ENCODE data around the gene PLA2G12B. TPM values are rescaled to one million over a fixed set of nuclear protein-coding genes. Genes with fewer than 3 reads are reported as not detected.
"Not testable (repeated sequence)": the region's sequence is repeated elsewhere in the genome, so short reads cannot be mapped to it uniquely, and the experiment has no call there.

The PLA2G12B gene
- total RNA-seq, 1 donor from 2014 or later = not detected

GRCh38 chr10:72918352-72918751 lies 36.3 kb downstream of the PLA2G12B start:
- Mint-ChIP-seq H3K4me1 (no peaks in the 10 kb centered on the region), H3K9me3 (peaks cover 8% of the 10 kb centered on the region), H3K27ac (ENCODE audit: unreplicated experiment) (no peak overlapping the region), H3K4me3 (no peak overlapping the region), H3K36me3 (ENCODE audit: low read depth) (peaks cover 10% of the 10 kb centered on the region), H3K27me3 (ENCODE audit: low read depth) (peaks cover 5% of the 10 kb centered on the region)
- TF ChIP-seq CTCF (conservative IDR thresholded peaks at IDR 0.05) = no peak
- no peak for DNase-seq (ENCODE audit: low read depth, low spot score)

- not testable (repeated sequence) for H3K36me3 Mint-ChIP-seq (ENCODE audit: low read depth); H3K27me3 Mint-ChIP-seq (ENCODE audit: low read depth); H3K4me1 Mint-ChIP-seq; H3K27ac Mint-ChIP-seq (ENCODE audit: unreplicated experiment); DNase-seq (ENCODE audit: low read depth, low spot score); H3K9me3 Mint-ChIP-seq; H3K4me3 Mint-ChIP-seq
Measured at GRCh38 chr10:72917803-72918332, 36.7 kb downstream of the PLA2G12B start.

- H3K36me3 Mint-ChIP-seq (ENCODE audit: low read depth); H3K4me3 Mint-ChIP-seq; H3K27me3 Mint-ChIP-seq (ENCODE audit: low read depth); H3K9me3 Mint-ChIP-seq; H3K27ac Mint-ChIP-seq (ENCODE audit: unreplicated experiment); DNase-seq (ENCODE audit: low read depth, low spot score); H3K4me1 Mint-ChIP-seq: not testable (repeated sequence)
Measured at GRCh38 chr10:72917201-72917600, 37.4 kb downstream of the PLA2G12B start.

GRCh38 chr10:72913287-72913686 lies 41.3 kb downstream of the PLA2G12B start:
- H3K4me3 Mint-ChIP-seq = no peak overlapping the region
- no peak for TF ChIP-seq CTCF (conservative IDR thresholded peaks at IDR 0.05)
- H3K4me1 Mint-ChIP-seq = no peaks in the 10 kb centered on the region
- H3K9me3 Mint-ChIP-seq = peaks cover 3% of the 10 kb centered on the region
- H3K27me3 Mint-ChIP-seq (ENCODE audit: low read depth) = no peaks in the 10 kb centered on the region
- DNase-seq (ENCODE audit: low read depth, low spot score) = no peak
- no peak overlapping the region for H3K27ac Mint-ChIP-seq (ENCODE audit: unreplicated experiment)
- no peaks in the 10 kb centered on the region for H3K36me3 Mint-ChIP-seq (ENCODE audit: low read depth)

- no peak for DNase-seq (ENCODE audit: low read depth, low spot score)
- Mint-ChIP-seq H3K4me3 (no peak overlapping the region), H3K36me3 (ENCODE audit: low read depth) (no peaks in the 10 kb centered on the region), H3K27ac (ENCODE audit: unreplicated experiment) (no peak overlapping the region), H3K4me1 (no peaks in the 10 kb centered on the region), H3K9me3 (peaks cover 3% of the 10 kb centered on the region), H3K27me3 (ENCODE audit: low read depth) (no peaks in the 10 kb centered on the region)
- no peak for TF ChIP-seq CTCF (conservative IDR thresholded peaks at IDR 0.05)
Measured at GRCh38 chr10:72912736-72913135, 41.9 kb downstream of the PLA2G12B start.

GRCh38 chr10:72911758-72912157 lies 42.8 kb downstream of the PLA2G12B start:
- H3K4me1 Mint-ChIP-seq = no peaks in the 10 kb centered on the region
- DNase-seq (ENCODE audit: low read depth, low spot score) = no peak
- H3K4me3 Mint-ChIP-seq = no peak overlapping the region
- TF ChIP-seq CTCF (conservative IDR thresholded peaks at IDR 0.05) = no peak
- H3K36me3 Mint-ChIP-seq (ENCODE audit: low read depth) = no peaks in the 10 kb centered on the region
- H3K27me3 Mint-ChIP-seq (ENCODE audit: low read depth) = no peaks in the 10 kb centered on the region
- H3K27ac Mint-ChIP-seq (ENCODE audit: unreplicated experiment) = no peak overlapping the region
- H3K9me3 Mint-ChIP-seq = peaks cover 3% of the 10 kb centered on the region

- H3K4me3 Mint-ChIP-seq = no peak overlapping the region
- peaks cover 3% of the 10 kb centered on the region for H3K9me3 Mint-ChIP-seq
- no peaks in the 10 kb centered on the region for H3K36me3 Mint-ChIP-seq (ENCODE audit: low read depth)
- no peaks in the 10 kb centered on the region for H3K4me1 Mint-ChIP-seq
- DNase-seq (ENCODE audit: low read depth, low spot score) = no peak
- no peak for TF ChIP-seq CTCF (conservative IDR thresholded peaks at IDR 0.05)
- H3K27me3 Mint-ChIP-seq (ENCODE audit: low read depth) = no peaks in the 10 kb centered on the region
- H3K27ac Mint-ChIP-seq (ENCODE audit: unreplicated experiment) = no peak overlapping the region
Measured at GRCh38 chr10:72910705-72911104, 43.9 kb downstream of the PLA2G12B start.

Data from neural crest cell (in vitro differentiated cells).